Heart left ventricle (tissue), 16 donors: ENCODE data around the gene CSNK1A1. TPM values are rescaled to one million over a fixed set of nuclear protein-coding genes. Genes with fewer than 3 reads are reported as not detected.

Experiments
- ATAC-seq, 4 donors: fragments of 200-7000 bp; cut with Tn5 transposase; one replicate each; pipeline ENCODE4 v1.9.1; 2020 to 2022; ENCODE audit warnings: moderate library complexity in 4 of 4, mild to moderate bottlenecking in 3 of 4, moderate number of reproducible peaks in 1 of 4
- DNase-seq, 5 donors: peaks; one replicate each; pipeline ENCODE4 v3.0.0-alpha.2; 2020
- H3K27ac ChIP-seq, 12 donors: fragments of 200-600 bp; sonication (generic) in 4 of 12; one replicate each; pipeline versions ENCODE4 v1.5.0 to v1.8.0; 2016 to 2022; ENCODE audit warnings: mild to moderate bottlenecking in 2 of 12
- H3K27me3 ChIP-seq, 9 donors: fragments of 200-600 bp; sonication (generic) in 2 of 9; one replicate each; pipeline versions ENCODE4 v1.5.1 to v1.8.0; 2016 to 2022; ENCODE audit warnings: mild to moderate bottlenecking in 3 of 9
- H3K36me3 ChIP-seq, 9 donors: fragments of 200-600 bp; sonication (generic) in 2 of 9; one replicate each; pipeline versions ENCODE4 v1.5.0 to v1.8.0; 2018 to 2022; ENCODE audit warnings: mild to moderate bottlenecking in 2 of 9
- H3K4me1 ChIP-seq, 12 donors: fragments of 200-600 bp; sonication (generic) in 4 of 12; one replicate each; pipeline versions ENCODE4 v1.5.0 to v1.8.0; 2016 to 2022; ENCODE audit warnings: mild to moderate bottlenecking in 3 of 12
- H3K4me3 ChIP-seq, 12 donors: fragments of 200-600 bp; sonication (generic) in 4 of 12; one replicate each; pipeline versions ENCODE4 v1.5.0 to v1.8.0; 2017 to 2022; ENCODE audit warnings: mild to moderate bottlenecking in 9 of 12, moderate library complexity in 4 of 12
- H3K9me3 ChIP-seq, 12 donors: fragments of 200-600 bp; sonication (generic) in 4 of 12; one replicate each; pipeline versions ENCODE4 v1.5.0 to v1.8.0; 2016 to 2022; ENCODE audit warnings: mild to moderate bottlenecking in 1 of 12
- POLR2A ChIP-seq, 2 donors: fragments of 450-650 bp; IDR thresholded peaks; one replicate each; pipeline ENCODE4 v1.6.1; 2017; ENCODE audit warnings: antibody characterized with exemption in 2 of 2, mild to moderate bottlenecking in 2 of 2, moderate library complexity in 2 of 2
- WGBS, 4 donors: extraction: QIAGEN DNeasy Blood & Tissue Kit in 2 of 4; methylation state at CpG; one replicate each; pipeline versions ENCODE4 v1.1.5 to v1.1.7; 2013 to 2018; 5-methylcytosine and 5-hydroxymethylcytosine counted together
- intact Hi-C, 10 donors: fragments of 100-400 bp; cut with DNase I; formaldehyde crosslinking; loops; one replicate each; pipeline versions ENCODE4 v1.11.1 to v1.14.2; 2022
- polyA plus RNA-seq, 2 donors: library from polyadenylated mRNA; stranded (reverse); fragments of 200-250 nt; gene quantifications; one replicate each; pipeline ENCODE4 v1.2.3, GENCODE V29; 2013
- total RNA-seq, 9 donors: library from RNA; depleted of rRNA in 2 of 9; stranded (reverse); fragments of >200 nt in 2 of 9; fragmentation: NEBNext Ultra II Directional in 3 of 9; extraction: Animal tissue kit (Norgen Biotek cat#: 25700) in 3 of 9; gene quantifications; one replicate each; pipeline versions ENCODE4 v1.1.0 to v1.2.4, GENCODE V29; 2016 to 2023
- TF ChIP-seq, protein P1 (sequence below), 12 donors: fragments of 200-600 bp; sonication (generic) in 4 of 12; IDR thresholded peaks; one replicate each; pipeline versions ENCODE4 v1.5.0 to v1.8.0; 2018 to 2022; ENCODE audit warnings: antibody characterized with exemption in 12 of 12, mild to moderate bottlenecking in 5 of 12
- donor health status: ischemic (EF 13 %, LVEDD 7.1; RV severe dilation, severe dysfunction).
- donor health status: healthy with polysubstance abuse.
- donor health status: DM: no; HTN: yes; CAD: no.
- donor health status: DM: no; HTN: no; CAD: no.
- donor health status: ischemic (EF 25% LVEDD 6.9; RV normal size, moderate dysfunction).
- donor health status: ischemic (EF 25% LVEDD 5.7; RV mildly dilated, moderate dysfunction).
- donor health status: healthy.
- donor health status: DM: yes; HTN: yes; CAD: no.
- donor health status: ischemic (EF 35%, LVEDD 5.7; RV mildly dilated, moderate dysfunction).
- donor health status: nonischemic (EF 11% LVEDD 7.7; RV severe dilation, severe dysfunction).
- donor health status: DM: yes; HTN: yes; CAD: no.
- donor health status: PGD.
- donor health status: ischemic (EF 29% LVEDD 5.4; RV normal size, mild dysfunction).
- donor health status: nonischemic (EF 23%, LVEDD 6.1; RV moderate dilation, normal function).

Gene CSNK1A1
- total and polyA plus RNA-seq, 11 donors, result 42.5 to 242 (median 209) TPM

DNA sequence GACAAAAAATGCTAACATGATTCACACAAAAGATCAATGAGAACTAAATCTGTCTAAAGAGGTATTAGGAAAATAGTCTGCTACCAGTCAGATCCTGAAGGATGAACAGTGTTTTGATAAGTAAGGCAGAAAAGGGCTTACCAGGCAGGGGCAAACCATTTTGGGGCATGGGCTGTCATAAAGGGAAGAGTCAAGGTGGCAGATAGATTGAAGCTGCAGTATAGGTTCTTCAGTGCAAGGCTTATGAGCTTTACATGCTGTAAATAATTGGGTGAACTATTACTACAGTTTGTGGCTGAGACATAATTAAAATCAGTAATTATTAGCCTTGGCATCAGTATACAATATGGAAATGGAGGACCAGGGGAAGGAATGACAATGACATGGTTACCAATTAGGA is 21.8 kb downstream of the CSNK1A1 start:
- H3K27me3 ChIP-seq, result no peaks in the 10 kb centered on the region
- H3K4me3 ChIP-seq, result no peak overlapping the region
- H3K9me3 ChIP-seq, result no peaks in the 10 kb centered on the region
- H3K36me3 ChIP-seq, result peaks cover 0 to 15% (median 5%) of the 10 kb centered on the region in 9 donors
- no peak overlapping the region for H3K27ac ChIP-seq
- DNase-seq, result no peak
- no peak for ATAC-seq
- TF ChIP-seq, protein P1, sequence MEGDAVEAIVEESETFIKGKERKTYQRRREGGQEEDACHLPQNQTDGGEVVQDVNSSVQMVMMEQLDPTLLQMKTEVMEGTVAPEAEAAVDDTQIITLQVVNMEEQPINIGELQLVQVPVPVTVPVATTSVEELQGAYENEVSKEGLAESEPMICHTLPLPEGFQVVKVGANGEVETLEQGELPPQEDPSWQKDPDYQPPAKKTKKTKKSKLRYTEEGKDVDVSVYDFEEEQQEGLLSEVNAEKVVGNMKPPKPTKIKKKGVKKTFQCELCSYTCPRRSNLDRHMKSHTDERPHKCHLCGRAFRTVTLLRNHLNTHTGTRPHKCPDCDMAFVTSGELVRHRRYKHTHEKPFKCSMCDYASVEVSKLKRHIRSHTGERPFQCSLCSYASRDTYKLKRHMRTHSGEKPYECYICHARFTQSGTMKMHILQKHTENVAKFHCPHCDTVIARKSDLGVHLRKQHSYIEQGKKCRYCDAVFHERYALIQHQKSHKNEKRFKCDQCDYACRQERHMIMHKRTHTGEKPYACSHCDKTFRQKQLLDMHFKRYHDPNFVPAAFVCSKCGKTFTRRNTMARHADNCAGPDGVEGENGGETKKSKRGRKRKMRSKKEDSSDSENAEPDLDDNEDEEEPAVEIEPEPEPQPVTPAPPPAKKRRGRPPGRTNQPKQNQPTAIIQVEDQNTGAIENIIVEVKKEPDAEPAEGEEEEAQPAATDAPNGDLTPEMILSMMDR (IDR thresholded peaks at IDR 0.05), result no peak
- no peak for TF ChIP-seq POLR2A (IDR thresholded peaks at IDR 0.05)
- H3K4me1 ChIP-seq, result peaks cover 23 to 98% (median 87%) of the 10 kb centered on the region in 12 donors
- intact Hi-C loops, result no loop called here

DNA sequence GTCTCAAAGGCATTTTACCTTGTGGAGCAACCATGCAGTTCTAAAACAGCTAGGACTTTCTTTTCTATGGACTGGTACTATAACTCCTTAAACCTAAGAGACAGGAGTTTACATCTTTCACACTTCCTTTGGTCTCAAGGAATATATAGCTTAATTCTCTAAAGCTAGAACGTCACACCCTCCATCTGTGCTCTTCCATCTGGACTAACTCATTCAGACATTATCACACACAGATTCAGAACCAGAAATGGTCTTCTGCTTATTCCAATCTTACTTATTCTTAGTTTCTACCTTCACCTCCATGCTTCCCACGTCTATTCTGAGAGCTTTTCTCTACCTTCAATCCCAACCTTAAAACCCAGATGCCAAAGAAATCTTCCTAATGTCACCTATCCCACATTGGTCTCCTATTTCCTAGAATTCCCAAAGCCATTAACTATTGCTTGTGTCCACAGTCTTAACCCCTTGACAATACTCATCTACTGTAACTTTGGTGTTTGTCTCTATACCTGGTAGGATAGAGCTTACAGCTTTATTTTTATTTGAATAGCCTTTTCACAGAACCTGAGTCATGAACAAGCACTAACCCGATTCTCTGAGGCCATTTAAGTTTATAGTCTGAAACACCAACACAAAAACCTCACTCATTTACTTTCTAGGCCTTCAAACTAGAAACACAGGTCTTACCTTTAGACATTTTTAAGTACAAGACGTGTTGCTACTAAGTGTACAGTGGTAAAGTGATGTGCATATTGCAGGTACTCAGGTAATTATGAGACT is 22.8 kb downstream of the CSNK1A1 start:
- Histone ChIP-seq H3K27me3 (no peaks in the 10 kb centered on the region), H3K27ac (peak overlapping the region in 2 of 12 donors; percentile 5 to 50), H3K36me3 (peaks cover 0 to 21% (median 15%) of the 10 kb centered on the region in 9 donors), H3K4me3 (no peak overlapping the region), H3K4me1 (peaks cover 23 to 98% (median 82%) of the 10 kb centered on the region in 12 donors), H3K9me3 (no peaks in the 10 kb centered on the region)
- no peak for TF ChIP-seq POLR2A (IDR thresholded peaks at IDR 0.05)
- TF ChIP-seq, protein P1 (IDR thresholded peaks at IDR 0.05), result no peak
- intact Hi-C loops, result no loop called here
- no peak for DNase-seq
- no peak for ATAC-seq
- WGBS, 4 donors, result 47 to 51% (median 50%) methylated on average over 4 of the region's 4 CpGs

DNA sequence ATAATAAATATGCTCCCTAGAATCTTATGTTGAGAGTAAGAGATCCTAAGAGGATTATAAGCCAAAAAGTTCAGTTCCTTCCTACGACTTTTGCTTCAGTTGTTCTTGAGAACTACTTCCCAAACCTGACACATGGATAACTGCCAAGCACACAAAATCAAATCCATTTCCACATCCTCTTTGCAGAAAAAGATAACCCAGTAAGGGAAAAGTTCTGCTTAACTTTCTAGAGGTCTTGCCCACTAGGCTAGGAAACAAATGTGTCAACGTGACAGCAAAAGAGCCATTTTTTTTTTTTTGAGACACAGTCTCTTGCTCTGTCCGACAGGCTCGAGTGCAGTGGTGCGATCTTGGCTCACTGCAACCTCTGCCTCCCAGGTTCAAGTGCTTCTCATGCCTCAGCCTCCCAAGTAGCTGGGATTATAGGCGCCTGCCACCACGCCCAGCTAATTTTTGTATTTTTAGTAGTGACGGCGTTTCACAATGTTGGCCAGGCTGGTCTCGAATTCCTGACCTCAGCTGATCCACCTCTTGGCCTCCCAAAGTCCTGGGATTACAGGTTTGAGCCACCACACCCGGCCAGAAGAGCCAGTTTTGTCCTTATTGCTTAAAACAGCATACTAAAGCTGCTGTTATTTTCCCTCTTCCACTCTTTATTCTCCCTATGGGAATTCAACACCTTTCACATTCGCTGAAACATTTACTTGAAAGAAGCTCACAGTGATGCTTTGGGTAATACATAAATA is 24.2 kb downstream of the CSNK1A1 start:
- intact Hi-C loops, result no loop called here
- ATAC-seq (peak in 2 of 4 donors; percentile 18 to 41), DNase-seq (no peak)
- H3K27ac ChIP-seq, result peak overlapping the region in 11 of 12 donors; percentile 8 to 69 (median 42)
- TF ChIP-seq POLR2A (IDR thresholded peaks at IDR 0.05), result no peak
- TF ChIP-seq, protein P1 (IDR thresholded peaks at IDR 0.05), result no peak
- H3K9me3 ChIP-seq, result no peaks in the 10 kb centered on the region
- peaks cover 27 to 97% (median 80%) of the 10 kb centered on the region in 12 donors for H3K4me1 ChIP-seq
- H3K4me3 ChIP-seq, result peak overlapping the region in 1 of 12 donors; percentile 3
- no peaks in the 10 kb centered on the region for H3K27me3 ChIP-seq
- 19 to 27% (median 21%) methylated on average over 12 of the region's 12 CpGs for WGBS, 4 donors
- peaks cover 0 to 35% (median 29%) of the 10 kb centered on the region in 9 donors for H3K36me3 ChIP-seq
